Activated CD4-positive, alpha-beta T cell treated with anti-CD3 and anti-CD28 coated beads, Interleukin-2, amount 50 U/mL, for 1 hour (primary cell): ENCODE data around the gene STAG1.
"Not testable (repeated sequence)": the region's sequence is repeated elsewhere in the genome, so short reads cannot be mapped to it uniquely, and the experiment has no call there.

Source experiments
- DNase-seq: peaks from one replicate; pipeline ENCODE4 v3.0.0-alpha.2; 2020

STAG1 gene

GRCh38 chr3:136698361-136698760 is 53.8 kb downstream of the STAG1 start:
- no peak for DNase-seq

GRCh38 chr3:136696797-136697196 is 55.4 kb downstream of the STAG1 start:
- DNase-seq, result no peak

DNA sequence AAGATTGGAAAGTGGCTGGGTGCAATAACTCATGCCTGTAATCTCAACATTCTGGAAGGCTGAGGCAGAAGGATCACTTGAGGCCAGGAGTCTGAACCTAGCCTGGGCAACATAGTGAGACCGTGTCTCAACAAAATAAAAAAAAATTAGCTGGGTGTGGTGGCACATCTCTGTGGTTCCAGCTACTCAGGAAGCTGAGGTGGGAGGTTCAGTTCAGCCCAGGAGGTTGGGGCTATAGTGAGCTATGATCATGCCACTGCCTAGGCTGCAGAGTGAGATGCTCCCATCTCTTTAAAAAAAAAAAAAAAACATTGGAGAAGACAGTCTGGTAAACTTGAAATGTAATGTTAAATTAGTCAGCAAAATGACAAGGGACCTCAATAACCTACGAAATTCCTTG is 57.9 kb downstream of the STAG1 start:
- no peak for DNase-seq

DNA sequence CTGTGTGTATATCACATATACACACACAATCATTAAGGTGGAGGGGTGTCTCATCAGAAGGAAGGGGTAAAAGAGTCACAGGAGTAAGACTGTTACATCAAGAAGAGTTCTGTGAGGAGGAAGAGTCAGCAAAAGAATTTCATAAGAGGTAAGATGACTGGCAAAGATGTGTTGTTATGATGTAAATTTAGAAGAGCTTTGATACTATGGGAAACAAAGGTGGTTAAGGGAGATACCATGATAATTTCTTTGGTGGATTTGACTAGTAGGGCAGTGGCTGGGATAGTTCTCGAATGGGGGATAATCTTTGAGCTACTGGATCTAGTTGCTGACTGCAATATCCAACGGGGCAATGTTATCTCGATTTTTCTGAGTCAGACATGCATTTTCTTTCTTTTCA is 61.6 kb downstream of the STAG1 start:
- no peak for DNase-seq

DNA sequence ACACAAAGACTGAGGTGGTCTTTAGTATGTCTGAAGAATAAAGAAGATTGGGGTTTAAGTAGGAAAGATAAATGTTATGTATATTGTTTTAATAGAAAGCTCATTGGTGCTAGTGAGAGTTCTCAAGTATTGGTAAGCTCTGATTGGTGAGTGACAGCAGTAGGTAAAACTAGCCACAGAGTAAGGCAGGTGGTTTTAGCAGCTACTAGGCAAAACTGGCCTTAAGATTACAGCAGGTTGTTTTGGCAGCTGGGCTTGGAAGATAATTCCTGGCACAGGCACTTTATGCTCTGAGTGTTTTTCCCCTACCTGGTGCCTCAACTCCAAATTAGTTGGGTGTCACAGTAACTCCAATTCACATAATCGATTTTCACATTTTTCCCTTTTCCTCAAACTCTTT is 66.3 kb downstream of the STAG1 start:
- DNase-seq, result no peak

GRCh38 chr3:136682740-136683312 is 69.4 kb downstream of the STAG1 start:
- no peak for DNase-seq

DNA sequence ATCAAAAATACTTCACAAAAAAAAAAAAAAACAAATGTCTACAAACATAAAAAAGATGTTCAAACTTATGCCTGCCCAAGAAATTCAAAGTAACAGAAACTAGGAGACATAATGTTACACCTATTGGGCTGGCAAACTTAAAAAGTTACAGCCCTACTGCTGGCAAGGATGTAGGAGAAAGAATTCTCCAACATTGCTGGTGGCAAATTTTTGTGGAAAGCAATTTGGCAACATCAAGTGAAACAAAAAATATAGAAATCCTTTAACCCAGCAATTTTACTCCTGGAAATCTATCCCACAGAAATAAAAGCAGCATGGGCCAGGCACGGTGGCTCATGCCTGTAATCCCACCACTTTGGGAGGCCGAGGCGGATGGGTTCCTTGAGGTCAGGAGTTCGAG is 73.2 kb downstream of the STAG1 start:
- no peak for DNase-seq

GRCh38 chr3:136676009-136676408 is 76.2 kb downstream of the STAG1 start:
- no peak for DNase-seq

DNA sequence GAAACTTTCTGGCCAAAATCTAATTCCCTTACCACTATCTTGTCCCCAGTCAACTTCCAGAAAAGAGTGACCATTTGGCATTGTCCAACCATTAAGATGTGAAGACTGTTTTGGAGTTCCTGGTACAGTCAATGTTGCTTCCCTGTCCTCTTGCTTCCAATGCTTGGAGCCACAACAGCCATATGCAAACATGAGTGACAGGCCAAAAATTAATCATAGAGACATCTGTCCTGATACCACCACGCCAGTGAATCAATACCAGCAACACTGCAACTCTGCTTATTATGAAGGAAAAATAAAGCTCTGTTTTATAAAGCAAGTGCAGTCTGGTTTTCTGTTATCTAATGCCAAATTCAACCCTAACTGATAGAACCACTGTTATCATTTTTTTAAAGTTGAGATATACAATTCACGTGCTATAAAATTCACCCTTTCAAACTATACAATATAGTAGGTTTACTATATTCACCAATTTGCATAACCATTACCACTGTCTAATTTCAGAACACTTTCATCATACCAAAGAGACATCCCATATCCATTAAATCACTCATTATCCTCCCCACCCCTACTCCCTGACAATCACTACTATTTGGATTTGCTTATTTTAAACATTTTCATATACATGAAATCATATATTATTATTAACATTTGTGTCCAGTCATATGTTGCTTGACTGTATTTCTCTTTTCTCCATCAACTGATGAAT is 76.9 kb downstream of the STAG1 start:
- no peak for DNase-seq

DNA sequence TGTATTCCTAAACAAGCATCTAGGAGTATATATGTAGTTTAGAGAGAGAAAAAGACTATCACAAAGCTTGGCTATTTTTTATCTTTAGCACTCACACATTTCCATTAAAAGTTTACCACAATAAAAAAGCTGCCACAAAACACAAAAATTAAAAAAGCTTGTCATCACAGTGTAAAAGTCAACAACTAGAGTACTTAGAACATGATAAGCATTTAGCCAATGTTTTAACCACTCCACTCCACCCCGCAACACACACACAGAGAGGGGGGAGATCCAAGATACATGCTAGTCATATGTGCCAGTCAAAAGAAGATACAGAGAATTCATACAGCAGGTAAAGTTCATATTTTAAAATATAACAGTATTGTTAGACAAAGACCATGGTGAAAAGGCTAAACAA is 79.7 kb downstream of the STAG1 start:
- DNase-seq, result no peak

DNA sequence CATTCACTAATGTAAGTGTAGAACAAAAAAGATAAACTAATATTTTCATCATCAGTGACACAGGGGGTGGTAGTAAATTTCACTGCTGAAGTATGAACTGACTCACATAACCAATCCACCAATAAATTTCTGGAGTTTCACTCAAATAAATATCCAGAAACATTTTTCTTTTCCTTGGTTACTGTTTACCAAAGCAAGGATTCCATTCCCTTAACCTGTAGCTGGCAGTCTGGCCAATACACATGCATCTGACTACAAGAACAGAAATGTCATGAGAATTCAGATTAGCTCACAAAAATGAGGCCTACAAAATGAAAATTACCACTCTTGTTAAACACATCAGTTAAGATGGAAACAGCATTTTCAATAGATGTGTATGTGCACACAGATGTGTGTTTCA is 80.3 kb downstream of the STAG1 start:
- no peak for DNase-seq

- no peak for DNase-seq
Observed at GRCh38 chr3:136670166-136670565, 82.0 kb downstream of the STAG1 start.

- DNase-seq, result no peak
Observed at GRCh38 chr3:136667081-136667480, 85.1 kb downstream of the STAG1 start.

GRCh38 chr3:136666301-136666700 is 85.9 kb downstream of the STAG1 start:
- DNase-seq, result not testable (repeated sequence)

- no peak for DNase-seq
Observed at GRCh38 chr3:136664771-136665170, 87.4 kb downstream of the STAG1 start.

DNA sequence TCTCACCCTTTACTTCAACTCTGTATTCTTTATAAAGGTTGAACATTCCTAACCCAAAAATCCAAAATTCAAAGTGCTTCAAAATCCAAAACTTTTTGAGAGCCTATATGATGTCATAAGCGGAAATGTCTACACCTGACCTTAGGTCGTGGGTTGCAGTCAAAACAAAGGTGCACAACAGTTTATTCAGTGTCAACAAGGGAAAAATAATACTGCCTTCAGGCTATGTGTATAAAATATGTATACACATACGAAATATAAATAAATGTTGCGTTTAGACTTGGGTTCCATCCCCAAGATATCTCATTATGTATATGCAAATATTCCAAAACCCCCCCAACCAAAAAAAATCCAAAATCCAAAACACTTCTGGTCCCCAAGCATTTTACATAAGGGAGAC is 90.9 kb downstream of the STAG1 start:
- DNase-seq, result no peak

DNA sequence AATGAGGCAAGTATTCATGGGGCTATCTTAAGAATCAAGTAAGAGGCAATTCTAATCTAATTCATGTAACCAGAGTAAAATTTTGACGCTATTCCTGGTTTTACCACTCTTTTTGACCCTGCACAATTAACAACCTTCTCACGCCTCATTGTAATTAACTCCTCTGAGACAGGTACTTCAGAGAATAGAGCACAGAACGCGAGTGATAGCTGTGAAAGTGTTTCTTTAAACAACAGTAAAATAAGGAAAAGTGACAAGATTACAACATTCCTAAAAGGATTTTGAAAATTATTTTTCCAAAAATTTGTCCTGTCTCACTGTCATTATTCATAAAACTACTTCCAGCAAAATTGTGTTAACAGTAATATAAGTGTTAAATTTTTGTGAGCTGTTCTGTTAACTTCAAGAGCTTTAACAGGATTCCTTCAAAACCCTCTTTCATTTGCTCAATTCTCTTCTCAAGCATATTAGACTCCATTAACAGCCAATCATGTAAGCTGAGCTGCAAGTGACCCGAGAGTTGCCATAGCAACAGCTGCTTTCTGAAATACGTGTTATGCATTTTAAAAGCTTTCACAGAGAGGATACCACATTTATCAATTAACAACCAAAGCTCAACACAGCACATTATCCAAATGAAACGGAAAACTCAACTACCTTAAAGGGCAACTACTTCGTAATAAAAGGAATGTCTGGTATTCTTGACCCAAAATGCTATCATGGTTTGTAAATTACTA is 93.1 kb downstream of the STAG1 start:
- DNase-seq, result no peak

- DNase-seq, result no peak
Observed at GRCh38 chr3:136657526-136657925, 94.7 kb downstream of the STAG1 start.

DNA sequence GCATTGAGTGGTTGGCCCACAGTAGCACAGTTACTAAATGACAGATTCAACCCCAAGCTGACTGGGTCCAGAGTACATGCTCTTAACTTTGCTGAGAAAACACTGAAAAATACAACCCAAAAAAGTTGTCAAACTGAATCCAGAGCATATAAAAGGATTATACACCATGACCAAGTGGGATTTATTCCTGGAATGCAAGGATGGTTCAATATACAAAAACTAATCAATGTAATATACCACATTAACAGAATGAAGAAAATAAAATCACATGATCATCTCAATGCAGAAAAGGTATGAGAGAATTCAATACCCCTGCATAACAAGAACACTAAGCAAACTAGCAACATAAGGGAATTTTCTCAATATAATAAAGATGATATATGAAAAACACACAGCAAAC is 98.5 kb downstream of the STAG1 start:
- no peak for DNase-seq

DNA sequence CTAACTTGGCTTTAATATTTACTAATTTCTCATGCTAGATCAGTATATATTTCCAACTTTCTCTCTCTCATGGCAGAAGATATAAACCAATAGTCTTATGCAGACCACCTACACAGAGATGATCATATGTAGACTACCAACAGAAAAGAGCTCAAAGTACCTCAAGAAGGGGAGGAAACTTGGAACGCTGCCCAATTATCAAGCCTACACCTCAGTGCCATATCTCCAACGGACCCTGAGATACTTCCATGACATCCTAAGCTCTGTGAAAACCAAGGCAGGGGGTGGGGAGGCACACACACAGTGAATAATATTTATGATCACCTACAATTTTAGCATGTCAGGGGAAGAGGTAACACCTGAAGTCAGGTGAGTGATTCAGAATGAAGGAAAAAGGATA is 100.6 kb downstream of the STAG1 start:
- no peak for DNase-seq

DNA sequence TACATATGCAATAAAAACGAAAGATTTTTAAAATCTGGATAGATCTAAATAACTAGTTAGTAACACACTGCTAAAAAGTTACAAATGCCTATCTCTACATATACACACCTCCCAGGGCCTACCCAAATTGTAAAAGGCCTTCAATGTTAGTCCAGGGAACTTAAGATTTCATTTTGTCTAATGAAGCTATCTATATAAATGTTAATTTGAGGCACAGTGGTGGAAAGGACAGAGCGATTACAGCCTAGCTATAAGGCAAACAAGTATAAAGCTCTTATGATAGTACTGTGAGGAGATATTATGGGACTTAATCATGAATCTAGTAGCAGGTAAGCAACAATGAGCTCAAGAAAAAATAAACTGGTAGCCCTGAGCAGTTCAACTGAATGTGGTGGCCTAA is 101.7 kb downstream of the STAG1 start:
- DNase-seq, result no peak

DNA sequence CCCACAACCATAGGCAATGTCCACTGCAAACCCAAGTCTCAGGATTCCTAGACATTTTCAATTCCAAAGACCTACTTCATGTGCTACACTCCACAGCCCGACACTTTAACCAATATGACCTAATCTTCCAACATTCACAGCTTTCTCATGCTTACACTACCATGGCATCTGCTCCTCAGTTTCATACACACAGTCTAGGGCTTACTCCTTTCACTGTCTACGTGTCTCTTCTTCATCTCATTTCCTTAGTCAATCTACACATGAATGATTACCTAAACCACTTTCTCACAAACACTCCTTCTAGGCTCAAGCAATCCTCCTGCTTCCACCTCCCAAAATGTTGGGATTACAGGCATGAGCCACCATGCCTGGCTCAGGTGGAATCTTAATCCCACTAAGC is 106.3 kb downstream of the STAG1 start:
- no peak for DNase-seq

DNA sequence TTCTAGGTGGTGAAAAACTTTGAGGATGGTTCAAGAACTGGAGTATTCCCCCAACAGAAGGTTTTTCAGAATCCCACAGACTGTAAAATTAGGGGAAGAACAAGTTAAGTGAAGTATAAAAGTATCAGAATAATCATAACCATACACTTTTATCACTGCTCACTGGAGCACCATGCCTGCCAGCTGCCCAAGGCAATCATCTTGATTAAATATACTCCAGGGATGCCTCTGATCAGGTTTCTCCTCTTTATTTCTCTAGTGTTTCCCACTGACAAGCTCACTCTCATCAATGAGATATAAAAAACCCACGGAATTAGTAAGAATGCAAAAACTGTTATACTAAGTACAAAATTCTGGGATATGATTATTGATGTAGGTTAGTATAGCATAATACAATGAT is 108.0 kb downstream of the STAG1 start:
- DNase-seq, result no peak

- not testable (repeated sequence) for DNase-seq
Observed at GRCh38 chr3:136643380-136643779, 108.8 kb downstream of the STAG1 start.
